ENCODE data around the gene POLR2I.

Gene POLR2I

GRCh38 chr19:36149673-36150406 is 35.2 kb upstream of the POLR2I start:
- ATAC-seq (ENCODE audit: low read depth) = peak; percentile 83
- Histone ChIP-seq H3K4me3 (ENCODE audit: severe bottlenecking) (no peak overlapping the region), H3K27ac (ENCODE audit: poor library complexity, severe bottlenecking) (peak overlapping the region; percentile 40), H3K9me3 (ENCODE audit: severe bottlenecking) (no peaks in the 10 kb centered on the region), H3K27me3 (ENCODE audit: insufficient read depth, poor library complexity, severe bottlenecking) (no peaks in the 10 kb centered on the region), H3K4me1 (ENCODE audit: insufficient read depth, poor library complexity, severe bottlenecking) (peaks cover 13% of the 10 kb centered on the region), H3K36me3 (ENCODE audit: low read depth) (peaks cover 78% of the 10 kb centered on the region)
- peak; percentile 89 for DNase-seq (ENCODE audit: low spot score)
- no peak for TF ChIP-seq CTCF (IDR thresholded peaks at IDR 0.05; ENCODE audit: poor library complexity, severe bottlenecking)

GRCh38 chr19:36144624-36145023 is 29.9 kb upstream of the POLR2I start:
- no peak for TF ChIP-seq CTCF (IDR thresholded peaks at IDR 0.05; ENCODE audit: poor library complexity, severe bottlenecking)
- H3K9me3 ChIP-seq (ENCODE audit: severe bottlenecking) = no peaks in the 10 kb centered on the region
- ATAC-seq (ENCODE audit: low read depth) (no peak), DNase-seq (ENCODE audit: low spot score) (no peak)
- no peak overlapping the region for H3K4me3 ChIP-seq (ENCODE audit: severe bottlenecking)
- H3K36me3 ChIP-seq (ENCODE audit: low read depth) = peaks cover 71% of the 10 kb centered on the region
- peaks cover 7% of the 10 kb centered on the region for H3K4me1 ChIP-seq (ENCODE audit: insufficient read depth, poor library complexity, severe bottlenecking)
- no peak overlapping the region for H3K27ac ChIP-seq (ENCODE audit: poor library complexity, severe bottlenecking)
- H3K27me3 ChIP-seq (ENCODE audit: insufficient read depth, poor library complexity, severe bottlenecking) = no peaks in the 10 kb centered on the region

- no peak for ATAC-seq (ENCODE audit: low read depth)
- TF ChIP-seq CTCF (IDR thresholded peaks at IDR 0.05; ENCODE audit: poor library complexity, severe bottlenecking) = no peak
Measured at GRCh38 chr19:36142496-36142895, 27.8 kb upstream of the POLR2I start.

GRCh38 chr19:36142046-36142445 is 27.4 kb upstream of the POLR2I start:
- peaks cover 3% of the 10 kb centered on the region for H3K4me1 ChIP-seq (ENCODE audit: insufficient read depth, poor library complexity, severe bottlenecking)
- no peak for ATAC-seq (ENCODE audit: low read depth)
- peak overlapping the region; percentile 95 for H3K27ac ChIP-seq (ENCODE audit: poor library complexity, severe bottlenecking)
- no peaks in the 10 kb centered on the region for H3K27me3 ChIP-seq (ENCODE audit: insufficient read depth, poor library complexity, severe bottlenecking)
- no peak for DNase-seq (ENCODE audit: low spot score)
- no peak overlapping the region for H3K4me3 ChIP-seq (ENCODE audit: severe bottlenecking)
- H3K9me3 ChIP-seq (ENCODE audit: severe bottlenecking) = no peaks in the 10 kb centered on the region
- H3K36me3 ChIP-seq (ENCODE audit: low read depth) = peaks cover 49% of the 10 kb centered on the region
- no peak for TF ChIP-seq CTCF (IDR thresholded peaks at IDR 0.05; ENCODE audit: poor library complexity, severe bottlenecking)

More at GRCh38 chr19:36142496-36142895, 27.8 kb upstream of the POLR2I start:
- no peak for DNase-seq (ENCODE audit: low spot score)
- Histone ChIP-seq H3K4me3 (ENCODE audit: severe bottlenecking) (no peak overlapping the region), H3K4me1 (ENCODE audit: insufficient read depth, poor library complexity, severe bottlenecking) (no peaks in the 10 kb centered on the region), H3K27ac (ENCODE audit: poor library complexity, severe bottlenecking) (no peak overlapping the region), H3K27me3 (ENCODE audit: insufficient read depth, poor library complexity, severe bottlenecking) (no peaks in the 10 kb centered on the region), H3K9me3 (ENCODE audit: severe bottlenecking) (no peaks in the 10 kb centered on the region), H3K36me3 (ENCODE audit: low read depth) (peaks cover 54% of the 10 kb centered on the region)
